ENCODE measurements around the gene HTRA1.
A peak's percentile ranks its signal among the peaks of the same experiment; 100 is the strongest.

The HTRA1 gene

GRCh38 chr10:122481296-122482056 is 20.1 kb downstream of the HTRA1 start:
- no peak for ATAC-seq
- TF ChIP-seq GLIS3 (CRISPR knock-in tag; IDR thresholded peaks at IDR 0.05) (no peak), RARB (CRISPR knock-in tag; IDR thresholded peaks at IDR 0.05) (no peak), PPARA (CRISPR knock-in tag; IDR thresholded peaks at IDR 0.05; ENCODE audit: borderline replicate concordance) (no peak)
- TF ChIP-seq, protein P1, sequence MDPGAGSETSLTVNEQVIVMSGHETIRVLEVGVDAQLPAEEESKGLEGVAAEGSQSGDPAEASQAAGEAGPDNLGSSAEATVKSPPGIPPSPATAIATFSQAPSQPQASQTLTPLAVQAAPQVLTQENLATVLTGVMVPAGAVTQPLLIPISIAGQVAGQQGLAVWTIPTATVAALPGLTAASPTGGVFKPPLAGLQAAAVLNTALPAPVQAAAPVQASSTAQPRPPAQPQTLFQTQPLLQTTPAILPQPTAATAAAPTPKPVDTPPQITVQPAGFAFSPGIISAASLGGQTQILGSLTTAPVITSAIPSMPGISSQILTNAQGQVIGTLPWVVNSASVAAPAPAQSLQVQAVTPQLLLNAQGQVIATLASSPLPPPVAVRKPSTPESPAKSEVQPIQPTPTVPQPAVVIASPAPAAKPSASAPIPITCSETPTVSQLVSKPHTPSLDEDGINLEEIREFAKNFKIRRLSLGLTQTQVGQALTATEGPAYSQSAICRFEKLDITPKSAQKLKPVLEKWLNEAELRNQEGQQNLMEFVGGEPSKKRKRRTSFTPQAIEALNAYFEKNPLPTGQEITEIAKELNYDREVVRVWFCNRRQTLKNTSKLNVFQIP (CRISPR knock-in tag; IDR thresholded peaks at IDR 0.05; ENCODE audit: borderline replicate concordance, low read depth), result no peak

GRCh38 chr10:122484276-122485060 is 23.1 kb downstream of the HTRA1 start:
- no peak for ATAC-seq
- TF ChIP-seq, protein P2, sequence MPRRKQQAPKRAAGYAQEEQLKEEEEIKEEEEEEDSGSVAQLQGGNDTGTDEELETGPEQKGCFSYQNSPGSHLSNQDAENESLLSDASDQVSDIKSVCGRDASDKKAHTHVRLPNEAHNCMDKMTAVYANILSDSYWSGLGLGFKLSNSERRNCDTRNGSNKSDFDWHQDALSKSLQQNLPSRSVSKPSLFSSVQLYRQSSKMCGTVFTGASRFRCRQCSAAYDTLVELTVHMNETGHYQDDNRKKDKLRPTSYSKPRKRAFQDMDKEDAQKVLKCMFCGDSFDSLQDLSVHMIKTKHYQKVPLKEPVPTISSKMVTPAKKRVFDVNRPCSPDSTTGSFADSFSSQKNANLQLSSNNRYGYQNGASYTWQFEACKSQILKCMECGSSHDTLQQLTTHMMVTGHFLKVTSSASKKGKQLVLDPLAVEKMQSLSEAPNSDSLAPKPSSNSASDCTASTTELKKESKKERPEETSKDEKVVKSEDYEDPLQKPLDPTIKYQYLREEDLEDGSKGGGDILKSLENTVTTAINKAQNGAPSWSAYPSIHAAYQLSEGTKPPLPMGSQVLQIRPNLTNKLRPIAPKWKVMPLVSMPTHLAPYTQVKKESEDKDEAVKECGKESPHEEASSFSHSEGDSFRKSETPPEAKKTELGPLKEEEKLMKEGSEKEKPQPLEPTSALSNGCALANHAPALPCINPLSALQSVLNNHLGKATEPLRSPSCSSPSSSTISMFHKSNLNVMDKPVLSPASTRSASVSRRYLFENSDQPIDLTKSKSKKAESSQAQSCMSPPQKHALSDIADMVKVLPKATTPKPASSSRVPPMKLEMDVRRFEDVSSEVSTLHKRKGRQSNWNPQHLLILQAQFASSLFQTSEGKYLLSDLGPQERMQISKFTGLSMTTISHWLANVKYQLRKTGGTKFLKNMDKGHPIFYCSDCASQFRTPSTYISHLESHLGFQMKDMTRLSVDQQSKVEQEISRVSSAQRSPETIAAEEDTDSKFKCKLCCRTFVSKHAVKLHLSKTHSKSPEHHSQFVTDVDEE (CRISPR knock-in tag; IDR thresholded peaks at IDR 0.05), result no peak
- TF ChIP-seq TCF4 (CRISPR knock-in tag; IDR thresholded peaks at IDR 0.05; ENCODE audit: borderline replicate concordance), result no peak

GRCh38 chr10:122485670-122486069 is 24.3 kb downstream of the HTRA1 start:
- TF ChIP-seq CSDC2 (CRISPR knock-in tag; IDR thresholded peaks at IDR 0.05) (no peak), ZFP30 (CRISPR knock-in tag; IDR thresholded peaks at IDR 0.05) (no peak), ISL1 (CRISPR knock-in tag; IDR thresholded peaks at IDR 0.05) (no peak), ZNF8 (CRISPR knock-in tag; IDR thresholded peaks at IDR 0.05) (no peak), ZC3H10 (CRISPR knock-in tag; IDR thresholded peaks at IDR 0.05) (no peak), ZFP3 (CRISPR knock-in tag; IDR thresholded peaks at IDR 0.05) (no peak), TCF4 (CRISPR knock-in tag; IDR thresholded peaks at IDR 0.05; ENCODE audit: borderline replicate concordance) (no peak), TOX (CRISPR knock-in tag; IDR thresholded peaks at IDR 0.05; ENCODE audit: borderline replicate concordance) (no peak), ARNTL (CRISPR knock-in tag; IDR thresholded peaks at IDR 0.05; ENCODE audit: borderline replicate concordance, low read depth) (no peak), RARB (CRISPR knock-in tag; IDR thresholded peaks at IDR 0.05) (no peak)
- TF ChIP-seq, protein P3, sequence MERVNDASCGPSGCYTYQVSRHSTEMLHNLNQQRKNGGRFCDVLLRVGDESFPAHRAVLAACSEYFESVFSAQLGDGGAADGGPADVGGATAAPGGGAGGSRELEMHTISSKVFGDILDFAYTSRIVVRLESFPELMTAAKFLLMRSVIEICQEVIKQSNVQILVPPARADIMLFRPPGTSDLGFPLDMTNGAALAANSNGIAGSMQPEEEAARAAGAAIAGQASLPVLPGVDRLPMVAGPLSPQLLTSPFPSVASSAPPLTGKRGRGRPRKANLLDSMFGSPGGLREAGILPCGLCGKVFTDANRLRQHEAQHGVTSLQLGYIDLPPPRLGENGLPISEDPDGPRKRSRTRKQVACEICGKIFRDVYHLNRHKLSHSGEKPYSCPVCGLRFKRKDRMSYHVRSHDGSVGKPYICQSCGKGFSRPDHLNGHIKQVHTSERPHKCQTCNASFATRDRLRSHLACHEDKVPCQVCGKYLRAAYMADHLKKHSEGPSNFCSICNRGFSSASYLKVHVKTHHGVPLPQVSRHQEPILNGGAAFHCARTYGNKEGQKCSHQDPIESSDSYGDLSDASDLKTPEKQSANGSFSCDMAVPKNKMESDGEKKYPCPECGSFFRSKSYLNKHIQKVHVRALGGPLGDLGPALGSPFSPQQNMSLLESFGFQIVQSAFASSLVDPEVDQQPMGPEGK (CRISPR knock-in tag; IDR thresholded peaks at IDR 0.05; ENCODE audit: borderline replicate concordance), result no peak
- TF ChIP-seq, protein P2 (CRISPR knock-in tag; IDR thresholded peaks at IDR 0.05), result no peak
- TF ChIP-seq, protein P1 (CRISPR knock-in tag; IDR thresholded peaks at IDR 0.05; ENCODE audit: borderline replicate concordance, low read depth), result no peak
- TF ChIP-seq, protein P4, sequence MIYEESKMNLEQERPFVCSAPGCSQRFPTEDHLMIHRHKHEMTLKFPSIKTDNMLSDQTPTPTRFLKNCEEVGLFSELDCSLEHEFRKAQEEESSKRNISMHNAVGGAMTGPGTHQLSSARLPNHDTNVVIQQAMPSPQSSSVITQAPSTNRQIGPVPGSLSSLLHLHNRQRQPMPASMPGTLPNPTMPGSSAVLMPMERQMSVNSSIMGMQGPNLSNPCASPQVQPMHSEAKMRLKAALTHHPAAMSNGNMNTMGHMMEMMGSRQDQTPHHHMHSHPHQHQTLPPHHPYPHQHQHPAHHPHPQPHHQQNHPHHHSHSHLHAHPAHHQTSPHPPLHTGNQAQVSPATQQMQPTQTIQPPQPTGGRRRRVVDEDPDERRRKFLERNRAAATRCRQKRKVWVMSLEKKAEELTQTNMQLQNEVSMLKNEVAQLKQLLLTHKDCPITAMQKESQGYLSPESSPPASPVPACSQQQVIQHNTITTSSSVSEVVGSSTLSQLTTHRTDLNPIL (CRISPR knock-in tag; IDR thresholded peaks at IDR 0.05; ENCODE audit: low read depth), result no peak
- peak; percentile 67; the same call in 2 of the 3 replicates for ATAC-seq

All from SK-N-SH treated with all-trans-retinoic acid at 6 μM for 48 hours (cell line).